ENCODE data around the gene SGMS2. TPM values are rescaled to one million over a fixed set of nuclear protein-coding genes. Genes with fewer than 3 reads are reported as not detected.

Gene SGMS2
- polyA plus RNA-seq, 3 donors = 20.8 to 32.7 (median 23.0) TPM

DNA sequence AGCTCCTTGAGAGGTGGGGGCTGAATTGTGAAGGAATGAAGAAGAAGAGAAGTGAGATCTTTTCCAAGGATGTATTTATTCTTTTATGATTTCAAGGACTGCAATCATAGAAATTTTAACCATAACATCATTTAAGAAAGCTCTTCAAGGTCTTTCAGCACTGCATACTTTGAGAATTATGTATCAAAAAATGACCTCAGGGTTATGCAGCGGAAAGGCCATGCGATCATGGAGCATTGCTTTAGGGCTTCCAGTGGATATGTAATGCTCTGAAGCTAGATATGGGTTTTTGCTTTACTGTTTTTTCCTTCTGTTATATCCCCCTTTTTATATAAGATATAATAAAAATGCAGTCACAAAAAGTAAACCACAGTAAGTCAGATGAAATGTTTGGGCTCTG is 38.7 kb downstream of the SGMS2 start:
- peak overlapping the region in 3 of 7 donors; percentile 4 to 63 (median 33) for H3K27ac Mint-ChIP-seq
- H3K36me3 ChIP-seq (replicated peaks in 1 of 2; ENCODE audit: control insufficient read depth in 1 of 2, insufficient read depth in 2 of 2, low read length in 2 of 2) = peaks cover 39 to 50% of the 10 kb centered on the region in 2 donors
- peaks cover 17% of the 10 kb centered on the region for H3K4me1 Mint-ChIP-seq
- no peak overlapping the region for H3K9ac ChIP-seq (ENCODE audit: insufficient read depth, low read length, poor library complexity, severe bottlenecking)
- intact Hi-C loops (cut with micrococcal nuclease) = no loop called here
- H3K36me3 Mint-ChIP-seq = peaks cover 39 to 58% of the 10 kb centered on the region in 2 donors
- TF ChIP-seq, protein P1, sequence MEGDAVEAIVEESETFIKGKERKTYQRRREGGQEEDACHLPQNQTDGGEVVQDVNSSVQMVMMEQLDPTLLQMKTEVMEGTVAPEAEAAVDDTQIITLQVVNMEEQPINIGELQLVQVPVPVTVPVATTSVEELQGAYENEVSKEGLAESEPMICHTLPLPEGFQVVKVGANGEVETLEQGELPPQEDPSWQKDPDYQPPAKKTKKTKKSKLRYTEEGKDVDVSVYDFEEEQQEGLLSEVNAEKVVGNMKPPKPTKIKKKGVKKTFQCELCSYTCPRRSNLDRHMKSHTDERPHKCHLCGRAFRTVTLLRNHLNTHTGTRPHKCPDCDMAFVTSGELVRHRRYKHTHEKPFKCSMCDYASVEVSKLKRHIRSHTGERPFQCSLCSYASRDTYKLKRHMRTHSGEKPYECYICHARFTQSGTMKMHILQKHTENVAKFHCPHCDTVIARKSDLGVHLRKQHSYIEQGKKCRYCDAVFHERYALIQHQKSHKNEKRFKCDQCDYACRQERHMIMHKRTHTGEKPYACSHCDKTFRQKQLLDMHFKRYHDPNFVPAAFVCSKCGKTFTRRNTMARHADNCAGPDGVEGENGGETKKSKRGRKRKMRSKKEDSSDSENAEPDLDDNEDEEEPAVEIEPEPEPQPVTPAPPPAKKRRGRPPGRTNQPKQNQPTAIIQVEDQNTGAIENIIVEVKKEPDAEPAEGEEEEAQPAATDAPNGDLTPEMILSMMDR (IDR thresholded peaks at IDR 0.05) = no peak
- no peaks in the 10 kb centered on the region for H3K27me3 ChIP-seq (ENCODE audit: control insufficient read depth in 2 of 2, insufficient read depth in 2 of 2, low read length in 2 of 2)
- H3K4me1 ChIP-seq (ENCODE audit: control insufficient read depth in 1 of 2, insufficient read depth in 2 of 2, low read length in 2 of 2) = peaks cover 0 to 7% of the 10 kb centered on the region in 2 donors
- DNase-seq = no peak
- no peak overlapping the region for H3K4me3 Mint-ChIP-seq
- H3K9me3 Mint-ChIP-seq = no peaks in the 10 kb centered on the region
- H2AFZ ChIP-seq (ENCODE audit: insufficient read depth, low read depth, low read length, poor library complexity, severe bottlenecking) = no peak overlapping the region
- H3K79me2 ChIP-seq (ENCODE audit: insufficient read depth, low read length) = peaks cover 14% of the 10 kb centered on the region
- no peaks in the 10 kb centered on the region for H3K9me3 ChIP-seq (replicated peaks in 1 of 2; ENCODE audit: control insufficient read depth in 1 of 2, insufficient read depth in 1 of 2, low read length in 2 of 2)
- H3K27ac ChIP-seq (ENCODE audit: low read depth in 1 of 2, low read length in 2 of 2) = peak overlapping the region in 1 of 2 donors; percentile 11
- no peak overlapping the region for H3K4me3 ChIP-seq (replicated peaks in 1 of 3; ENCODE audit: low read depth in 2 of 3, low read length in 3 of 3)
- no peak overlapping the region for H3K4me2 ChIP-seq (replicated peaks; ENCODE audit: extremely low read depth, low read length, poor library complexity, severe bottlenecking)
- peaks cover 46% of the 10 kb centered on the region for H4K20me1 ChIP-seq (ENCODE audit: insufficient read depth, low read length)
- peaks cover 0 to 1% (median 0%) of the 10 kb centered on the region in 3 donors for H3K27me3 Mint-ChIP-seq (ENCODE audit: low read depth in 3 of 3)
- no CpG with 5 or more reads among the region's 2 CpGs for WGBS (ENCODE audit: insufficient coverage)

DNA sequence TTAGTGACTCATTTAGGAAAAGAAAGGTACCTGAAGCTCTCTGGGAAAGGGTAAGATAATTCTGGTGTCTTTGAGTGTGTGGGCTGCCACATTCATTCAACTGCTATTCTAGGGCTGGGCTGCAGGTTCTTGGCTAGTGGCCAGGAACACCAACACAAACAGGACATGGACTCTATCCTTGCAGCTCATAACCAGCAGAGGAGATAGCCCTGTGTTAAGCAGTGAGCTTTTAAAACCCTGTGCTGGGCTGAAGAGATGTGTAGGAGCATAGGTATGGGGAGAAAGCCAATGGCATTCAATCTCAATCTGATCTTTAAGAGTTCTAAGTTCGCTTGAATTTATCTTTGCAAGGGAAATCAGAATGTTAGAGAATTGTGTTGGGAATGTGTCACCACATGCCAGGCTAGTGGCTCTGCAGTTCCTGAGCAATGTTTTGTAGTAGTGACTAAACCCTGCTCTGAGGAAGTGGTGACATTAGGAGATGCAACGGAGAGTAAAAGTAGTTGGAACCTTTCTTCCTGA is 39.2 kb downstream of the SGMS2 start:
- no peaks in the 10 kb centered on the region for H3K9me3 Mint-ChIP-seq
- peak overlapping the region in 6 of 7 donors; percentile 16 to 81 (median 60) for H3K27ac Mint-ChIP-seq
- Histone ChIP-seq H3K27me3 (ENCODE audit: control insufficient read depth in 2 of 2, insufficient read depth in 2 of 2, low read length in 2 of 2) (no peaks in the 10 kb centered on the region), H3K4me3 (replicated peaks in 1 of 3; ENCODE audit: low read depth in 2 of 3, low read length in 3 of 3) (no peak overlapping the region), H2AFZ (ENCODE audit: insufficient read depth, low read depth, low read length, poor library complexity, severe bottlenecking) (no peak overlapping the region), H3K4me2 (replicated peaks; ENCODE audit: extremely low read depth, low read length, poor library complexity, severe bottlenecking) (no peak overlapping the region), H3K4me1 (ENCODE audit: control insufficient read depth in 1 of 2, insufficient read depth in 2 of 2, low read length in 2 of 2) (peaks cover 0 to 7% of the 10 kb centered on the region in 2 donors), H3K9ac (ENCODE audit: insufficient read depth, low read length, poor library complexity, severe bottlenecking) (no peak overlapping the region), H3K27ac (ENCODE audit: low read depth in 1 of 2, low read length in 2 of 2) (peak overlapping the region in 1 of 2 donors; percentile 53), H3K36me3 (replicated peaks in 1 of 2; ENCODE audit: control insufficient read depth in 1 of 2, insufficient read depth in 2 of 2, low read length in 2 of 2) (peaks cover 35 to 45% of the 10 kb centered on the region in 2 donors), H4K20me1 (ENCODE audit: insufficient read depth, low read length) (peaks cover 45% of the 10 kb centered on the region), H3K9me3 (replicated peaks in 1 of 2; ENCODE audit: control insufficient read depth in 1 of 2, insufficient read depth in 1 of 2, low read length in 2 of 2) (no peaks in the 10 kb centered on the region), H3K79me2 (ENCODE audit: insufficient read depth, low read length) (peaks cover 18% of the 10 kb centered on the region)
- DNase-seq = peak in 2 of 3 donors; percentile 17 to 45
- H3K4me1 Mint-ChIP-seq = peaks cover 15% of the 10 kb centered on the region
- no peak overlapping the region for H3K4me3 Mint-ChIP-seq
- H3K36me3 Mint-ChIP-seq = peaks cover 34 to 53% of the 10 kb centered on the region in 2 donors
- WGBS (ENCODE audit: insufficient coverage) = 65% methylated on average over 2 of the region's 2 CpGs
- peaks cover 0 to 1% (median 0%) of the 10 kb centered on the region in 3 donors for H3K27me3 Mint-ChIP-seq (ENCODE audit: low read depth in 3 of 3)
- TF ChIP-seq, protein P1 (IDR thresholded peaks at IDR 0.05) = no peak
- intact Hi-C loops (cut with micrococcal nuclease) = no loop called here

All from CD14-positive monocyte (primary cell).